Left lung (tissue), 10 donors: ENCODE data around the gene CHMP4B. TPM values are rescaled to one million over a fixed set of nuclear protein-coding genes. Genes with fewer than 3 reads are reported as not detected.
A peak's percentile ranks its signal among the peaks of the same experiment; 100 is the strongest.

ENCODE experiments used
- ATAC-seq: fragments of 200-7000 bp; cut with Tn5 transposase; one replicate; pipeline ENCODE4 v1.9.1; 2020; ENCODE audit warnings: moderate library complexity
- DNase-seq, 4 donors: peaks; one replicate each; pipeline ENCODE4 v3.0.0-alpha.2; 2013 to 2020
- H3K27ac ChIP-seq, 2 donors: fragments of 200-600 bp; sonication (generic) in 1 of 2; one replicate each; pipeline versions ENCODE4 v1.5.0 to v1.8.0; 2020 to 2021
- H3K27me3 ChIP-seq, 2 donors: fragments of 200-600 bp; sonication (generic) in 1 of 2; one replicate each; pipeline versions ENCODE4 v1.5.0 to v1.8.0; 2020 to 2021
- H3K36me3 ChIP-seq, 2 donors: fragments of 200-600 bp; sonication (generic) in 1 of 2; one replicate each; pipeline versions ENCODE4 v1.5.0 to v1.8.0; 2020 to 2021
- H3K4me1 ChIP-seq, 2 donors: fragments of 200-600 bp; one replicate each; pipeline ENCODE4 v1.8.0; 2021
- H3K4me3 ChIP-seq, 2 donors: fragments of 200-600 bp; sonication (generic) in 1 of 2; one replicate each; pipeline versions ENCODE4 v1.5.0 to v1.8.0; 2020 to 2021; ENCODE audit warnings: mild to moderate bottlenecking in 1 of 2
- H3K9me3 ChIP-seq, 2 donors: fragments of 200-600 bp; sonication (generic) in 1 of 2; one replicate each; pipeline versions ENCODE4 v1.5.0 to v1.8.0; 2020 to 2021
- intact Hi-C, 2 donors: fragments of 100-400 bp; cut with DNase I; formaldehyde crosslinking; loops; one replicate each; pipeline versions ENCODE4 v1.11.2 to v1.14.2; 2022
- polyA plus RNA-seq, 6 donors: library from polyadenylated mRNA; unstranded; fragments of 120-200 nt; gene quantifications; one replicate each; pipeline ENCODE4 v1.2.1, GENCODE V29; 2013; ENCODE audit not compliant: insufficient read length in 6 of 6
- total RNA-seq, 2 donors: library from RNA; stranded (reverse); fragmentation: NEBNext Ultra II Directional; extraction: Animal tissue kit (Norgen Biotek cat#: 25700); gene quantifications; one replicate each; pipeline ENCODE4 v1.2.1, GENCODE V29; 2021
- TF ChIP-seq, protein P1 (sequence below), 2 donors: fragments of 200-600 bp; sonication (generic) in 1 of 2; IDR thresholded peaks; one replicate each; pipeline versions ENCODE4 v1.5.0 to v1.8.0; 2021; ENCODE audit warnings: antibody characterized with exemption in 2 of 2
- donor health status: DM: no; HTN: yes; CAD: no.
- donor health status: DM: no; HTN: no; CAD: no.

Gene CHMP4B
- total and polyA plus RNA-seq, 8 donors: 83.2 to 117 (median 109) TPM

DNA sequence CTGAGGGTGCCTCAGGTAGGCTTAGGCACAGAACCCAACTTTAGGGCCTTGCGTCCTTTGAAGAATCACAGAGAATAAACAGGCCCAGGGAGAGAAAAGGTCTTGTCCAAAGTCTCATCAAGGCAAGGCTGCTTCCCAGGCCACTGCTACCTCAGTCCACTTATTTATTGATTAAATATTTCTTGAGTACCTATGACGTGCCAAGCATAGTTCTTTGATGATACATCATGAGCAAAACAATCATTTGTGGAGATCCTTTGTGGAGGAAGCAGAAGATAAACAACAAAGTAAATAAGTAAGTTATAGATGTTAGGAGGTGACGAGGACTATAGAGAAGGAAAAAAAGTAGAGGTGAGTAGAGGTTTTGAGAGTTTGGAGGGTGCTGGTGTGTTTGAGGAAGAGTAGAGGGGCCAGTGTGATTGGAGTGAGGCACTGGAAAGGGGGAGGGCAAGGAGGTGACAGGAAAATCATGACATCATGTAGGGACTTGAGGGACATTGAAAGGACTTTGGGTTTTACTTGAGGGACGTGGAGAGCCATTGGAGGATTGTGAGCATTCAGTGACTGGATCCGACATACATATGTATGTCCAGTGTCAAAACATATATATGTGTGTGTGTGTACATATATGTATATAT is 14.1 kb upstream of the CHMP4B start:
- Histone ChIP-seq H3K27ac (no peak overlapping the region), H3K4me3 (no peak overlapping the region), H3K9me3 (no peaks in the 10 kb centered on the region), H3K27me3 (no peaks in the 10 kb centered on the region), H3K4me1 (peaks cover 3 to 18% of the 10 kb centered on the region in 2 donors), H3K36me3 (no peaks in the 10 kb centered on the region)
- ATAC-seq: no peak
- DNase-seq: no peak
- TF ChIP-seq, protein P1, sequence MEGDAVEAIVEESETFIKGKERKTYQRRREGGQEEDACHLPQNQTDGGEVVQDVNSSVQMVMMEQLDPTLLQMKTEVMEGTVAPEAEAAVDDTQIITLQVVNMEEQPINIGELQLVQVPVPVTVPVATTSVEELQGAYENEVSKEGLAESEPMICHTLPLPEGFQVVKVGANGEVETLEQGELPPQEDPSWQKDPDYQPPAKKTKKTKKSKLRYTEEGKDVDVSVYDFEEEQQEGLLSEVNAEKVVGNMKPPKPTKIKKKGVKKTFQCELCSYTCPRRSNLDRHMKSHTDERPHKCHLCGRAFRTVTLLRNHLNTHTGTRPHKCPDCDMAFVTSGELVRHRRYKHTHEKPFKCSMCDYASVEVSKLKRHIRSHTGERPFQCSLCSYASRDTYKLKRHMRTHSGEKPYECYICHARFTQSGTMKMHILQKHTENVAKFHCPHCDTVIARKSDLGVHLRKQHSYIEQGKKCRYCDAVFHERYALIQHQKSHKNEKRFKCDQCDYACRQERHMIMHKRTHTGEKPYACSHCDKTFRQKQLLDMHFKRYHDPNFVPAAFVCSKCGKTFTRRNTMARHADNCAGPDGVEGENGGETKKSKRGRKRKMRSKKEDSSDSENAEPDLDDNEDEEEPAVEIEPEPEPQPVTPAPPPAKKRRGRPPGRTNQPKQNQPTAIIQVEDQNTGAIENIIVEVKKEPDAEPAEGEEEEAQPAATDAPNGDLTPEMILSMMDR (IDR thresholded peaks at IDR 0.05): no peak
- intact Hi-C loops: no loop called here

DNA sequence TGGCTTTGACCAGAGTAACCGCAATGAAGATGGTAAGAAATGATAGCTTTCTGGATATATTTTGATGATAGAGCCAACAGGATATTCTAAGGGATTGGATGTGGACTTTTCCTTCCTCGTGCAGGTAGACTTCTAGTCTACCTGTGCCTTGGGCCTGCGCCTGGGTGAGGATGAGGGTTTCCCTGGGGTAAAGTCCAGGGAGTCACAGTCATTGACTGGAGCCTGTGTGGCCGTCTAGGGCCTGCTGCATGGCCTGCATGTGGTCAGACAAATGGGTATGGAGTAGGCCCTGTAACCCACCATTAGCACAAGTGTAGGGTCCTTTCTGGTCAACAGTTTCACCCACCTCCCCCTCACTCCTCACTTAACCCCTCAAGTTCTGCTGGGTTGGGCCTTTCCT is 12.7 kb upstream of the CHMP4B start:
- Histone ChIP-seq H3K27me3 (no peaks in the 10 kb centered on the region), H3K9me3 (no peaks in the 10 kb centered on the region), H3K36me3 (no peaks in the 10 kb centered on the region), H3K27ac (no peak overlapping the region), H3K4me1 (peaks cover 0 to 4% of the 10 kb centered on the region in 2 donors), H3K4me3 (no peak overlapping the region)
- no peak for ATAC-seq
- TF ChIP-seq, protein P1 (IDR thresholded peaks at IDR 0.05): no peak
- DNase-seq: no peak
- intact Hi-C loops: no loop called here

DNA sequence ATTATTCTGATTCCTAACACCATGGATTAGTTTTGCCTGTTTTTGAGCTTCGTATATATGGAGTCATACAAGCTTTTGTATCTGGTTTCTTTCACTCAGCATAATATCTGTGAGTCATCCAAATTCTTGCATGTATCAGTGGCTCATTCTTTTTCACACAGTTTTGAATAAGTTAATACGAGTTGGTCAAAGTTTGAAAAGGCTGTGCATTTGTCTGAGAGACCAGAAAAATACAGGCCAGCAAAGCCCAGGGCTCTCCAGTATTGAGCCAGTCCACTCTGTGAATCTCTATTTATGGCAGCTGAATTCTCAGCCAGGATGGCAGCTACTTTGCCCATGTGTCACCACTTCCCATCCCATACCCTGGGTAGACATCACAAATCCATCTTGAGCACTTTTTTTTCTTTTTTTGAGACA is 7.2 kb upstream of the CHMP4B start:
- Histone ChIP-seq H3K27ac (no peak overlapping the region), H3K4me1 (no peaks in the 10 kb centered on the region), H3K9me3 (no peaks in the 10 kb centered on the region), H3K4me3 (no peak overlapping the region), H3K27me3 (no peaks in the 10 kb centered on the region), H3K36me3 (no peaks in the 10 kb centered on the region)
- TF ChIP-seq, protein P1 (IDR thresholded peaks at IDR 0.05): no peak
- intact Hi-C loops: no loop called here
- no peak for DNase-seq
- ATAC-seq: peak; percentile 14

DNA sequence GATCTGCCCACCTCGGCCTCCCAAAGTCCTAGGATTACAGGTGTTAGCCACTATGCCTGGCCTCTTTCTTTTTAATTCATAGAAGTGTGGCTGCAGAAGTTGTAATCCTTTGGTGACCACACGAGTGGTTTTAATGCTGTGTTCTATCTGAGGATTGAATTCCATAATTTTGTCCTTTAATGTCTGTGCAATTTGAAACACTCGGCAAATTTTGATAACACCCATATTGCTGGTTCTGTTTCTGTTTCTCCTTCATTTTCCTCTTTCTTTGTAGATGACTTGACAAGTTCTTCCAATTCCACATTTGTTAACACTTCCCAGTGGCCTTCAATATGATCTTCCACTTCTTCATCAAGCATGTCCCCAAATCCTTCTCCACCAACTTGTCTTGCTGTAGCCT is 2.8 kb upstream of the CHMP4B start:
- ATAC-seq (no peak), DNase-seq (no peak)
- intact Hi-C loops: no loop called here
- no peaks in the 10 kb centered on the region for H3K9me3 ChIP-seq
- TF ChIP-seq, protein P1 (IDR thresholded peaks at IDR 0.05): no peak
- H3K27me3 ChIP-seq: no peaks in the 10 kb centered on the region
- no peak overlapping the region for H3K27ac ChIP-seq
- no peak overlapping the region for H3K4me3 ChIP-seq
- H3K4me1 ChIP-seq: peaks cover 5 to 26% of the 10 kb centered on the region in 2 donors
- H3K36me3 ChIP-seq: no peaks in the 10 kb centered on the region

DNA sequence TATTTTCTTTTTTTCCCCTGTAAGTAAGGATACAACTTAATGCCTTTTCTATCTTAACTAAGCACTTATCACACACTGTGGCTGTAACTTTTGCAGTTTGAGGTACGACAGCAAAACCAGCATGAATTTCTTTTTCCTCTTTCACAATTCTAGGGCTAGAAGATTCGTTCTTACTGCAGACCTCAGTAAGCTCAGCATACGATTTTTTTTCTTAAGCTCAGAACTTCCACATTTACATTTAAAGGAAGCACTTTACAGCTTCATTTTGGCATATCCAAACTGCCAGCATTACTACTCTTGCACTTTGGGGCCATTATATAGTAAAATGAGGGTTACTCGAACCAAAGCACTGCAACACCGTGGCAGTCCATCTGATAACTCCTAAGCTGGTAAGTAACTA is 889 bp upstream of the CHMP4B start:
- intact Hi-C loops: no loop called here
- DNase-seq (no peak), ATAC-seq (no peak)
- H3K27me3 ChIP-seq: no peaks in the 10 kb centered on the region
- H3K4me1 ChIP-seq: peaks cover 20 to 45% of the 10 kb centered on the region in 2 donors
- peak overlapping the region in 1 of 2 donors; percentile 14 for H3K27ac ChIP-seq
- H3K36me3 ChIP-seq: peaks cover 0 to 4% of the 10 kb centered on the region in 2 donors
- no peak overlapping the region for H3K4me3 ChIP-seq
- H3K9me3 ChIP-seq: no peaks in the 10 kb centered on the region
- TF ChIP-seq, protein P1 (IDR thresholded peaks at IDR 0.05): no peak
